Measurements from ENCODE around the gene SRCIN1. TPM values are rescaled to one million over a fixed set of nuclear protein-coding genes. Genes with fewer than 3 reads are reported as not detected.
A peak's percentile ranks its signal among the peaks of the same experiment; 100 is the strongest.

The SRCIN1 gene
- total and polyA plus RNA-seq, 4 donors, result 0.38 to 0.99 (median 0.63) TPM

GRCh38 chr17:38544175-38544838, 61.4 kb downstream of the SRCIN1 start:
- no peak overlapping the region for H3K27ac ChIP-seq (ENCODE audit: low read depth in 1 of 2, low read length in 2 of 2)
- H3K9me3 ChIP-seq (ENCODE audit: control insufficient read depth, low read length), result no peaks in the 10 kb centered on the region
- H3K4me1 ChIP-seq (ENCODE audit: control insufficient read depth in 1 of 2, insufficient read depth in 2 of 2, low read length in 2 of 2), result no peaks in the 10 kb centered on the region
- ATAC-seq (ENCODE audit: low FRiP score) (no peak), DNase-seq (peak in 1 of 2 donors; percentile 32)
- H3K36me3 ChIP-seq (ENCODE audit: control insufficient read depth in 1 of 2, insufficient read depth in 2 of 2, low read length in 1 of 2), result no peaks in the 10 kb centered on the region
- no peak overlapping the region for H3K4me3 ChIP-seq (ENCODE audit: low read length in 2 of 2)
- 80 to 85% methylated on average over 10 of the region's 10 CpGs for WGBS, 2 donors
- H3K27me3 ChIP-seq (ENCODE audit: control insufficient read depth in 1 of 2, insufficient read depth in 2 of 2, low read length in 1 of 2), result no peaks in the 10 kb centered on the region
- intact Hi-C loops (cut with DNase I), result no loop called here

- no peaks in the 10 kb centered on the region for H3K4me1 ChIP-seq (ENCODE audit: control insufficient read depth in 1 of 2, insufficient read depth in 2 of 2, low read length in 2 of 2)
- ATAC-seq (ENCODE audit: low FRiP score) (no peak), DNase-seq (peak in 1 of 2 donors; percentile 33)
- no peak overlapping the region for H3K4me3 ChIP-seq (ENCODE audit: low read length in 2 of 2)
- intact Hi-C loops (cut with DNase I), result no loop called here
- no peak overlapping the region for H3K27ac ChIP-seq (ENCODE audit: low read depth in 1 of 2, low read length in 2 of 2)
- H3K9me3 ChIP-seq (ENCODE audit: control insufficient read depth, low read length), result no peaks in the 10 kb centered on the region
- WGBS, 2 donors, result 88 to 89% methylated on average over 17 to 20 of the region's 20 CpGs
- no peaks in the 10 kb centered on the region for H3K36me3 ChIP-seq (ENCODE audit: control insufficient read depth in 1 of 2, insufficient read depth in 2 of 2, low read length in 1 of 2)
- no peaks in the 10 kb centered on the region for H3K27me3 ChIP-seq (ENCODE audit: control insufficient read depth in 1 of 2, insufficient read depth in 2 of 2, low read length in 1 of 2)
These were observed 62.2 kb downstream of the SRCIN1 start for GRCh38 chr17:38543403-38544174.

GRCh38 chr17:38542286-38542685, 63.5 kb downstream of the SRCIN1 start:
- Histone ChIP-seq H3K9me3 (ENCODE audit: control insufficient read depth, low read length) (no peaks in the 10 kb centered on the region), H3K36me3 (ENCODE audit: control insufficient read depth in 1 of 2, insufficient read depth in 2 of 2, low read length in 1 of 2) (no peaks in the 10 kb centered on the region), H3K4me3 (ENCODE audit: low read length in 2 of 2) (no peak overlapping the region), H3K27me3 (ENCODE audit: control insufficient read depth in 1 of 2, insufficient read depth in 2 of 2, low read length in 1 of 2) (no peaks in the 10 kb centered on the region), H3K4me1 (ENCODE audit: control insufficient read depth in 1 of 2, insufficient read depth in 2 of 2, low read length in 2 of 2) (no peaks in the 10 kb centered on the region), H3K27ac (ENCODE audit: low read depth in 1 of 2, low read length in 2 of 2) (no peak overlapping the region)
- DNase-seq (no peak), ATAC-seq (ENCODE audit: low FRiP score) (no peak)
- intact Hi-C loops (cut with DNase I), result no loop called here
- 82 to 85% methylated on average over 8 of the region's 8 CpGs for WGBS, 2 donors

GRCh38 chr17:38541281-38541680, 64.5 kb downstream of the SRCIN1 start:
- intact Hi-C loops (cut with DNase I), result no loop called here

GRCh38 chr17:38540514-38541045, 65.2 kb downstream of the SRCIN1 start:
- DNase-seq (no peak), ATAC-seq (ENCODE audit: low FRiP score) (no peak)
- 76 to 81% methylated on average over 11 of the region's 11 CpGs for WGBS, 2 donors
- Histone ChIP-seq H3K27ac (ENCODE audit: low read depth in 1 of 2, low read length in 2 of 2) (no peak overlapping the region), H3K4me1 (ENCODE audit: control insufficient read depth in 1 of 2, insufficient read depth in 2 of 2, low read length in 2 of 2) (no peaks in the 10 kb centered on the region), H3K27me3 (ENCODE audit: control insufficient read depth in 1 of 2, insufficient read depth in 2 of 2, low read length in 1 of 2) (no peaks in the 10 kb centered on the region), H3K36me3 (ENCODE audit: control insufficient read depth in 1 of 2, insufficient read depth in 2 of 2, low read length in 1 of 2) (no peaks in the 10 kb centered on the region), H3K4me3 (ENCODE audit: low read length in 2 of 2) (no peak overlapping the region), H3K9me3 (ENCODE audit: control insufficient read depth, low read length) (no peaks in the 10 kb centered on the region)
- intact Hi-C loops (cut with DNase I), result no loop called here

More at GRCh38 chr17:38541281-38541680, 64.5 kb downstream of the SRCIN1 start:
- no peak overlapping the region for H3K4me3 ChIP-seq (ENCODE audit: low read length in 2 of 2)
- 77 to 80% methylated on average over 11 of the region's 11 CpGs for WGBS, 2 donors
- no peak overlapping the region for H3K27ac ChIP-seq (ENCODE audit: low read depth in 1 of 2, low read length in 2 of 2)
- DNase-seq, result no peak
- no peaks in the 10 kb centered on the region for H3K27me3 ChIP-seq (ENCODE audit: control insufficient read depth in 1 of 2, insufficient read depth in 2 of 2, low read length in 1 of 2)
- no peaks in the 10 kb centered on the region for H3K36me3 ChIP-seq (ENCODE audit: control insufficient read depth in 1 of 2, insufficient read depth in 2 of 2, low read length in 1 of 2)
- H3K4me1 ChIP-seq (ENCODE audit: control insufficient read depth in 1 of 2, insufficient read depth in 2 of 2, low read length in 2 of 2), result no peaks in the 10 kb centered on the region
- H3K9me3 ChIP-seq (ENCODE audit: control insufficient read depth, low read length), result no peaks in the 10 kb centered on the region
- no peak for ATAC-seq (ENCODE audit: low FRiP score)

GRCh38 chr17:38539386-38539785, 66.4 kb downstream of the SRCIN1 start:
- 76 to 84% methylated on average over 7 to 8 of the region's 8 CpGs for WGBS, 2 donors
- ATAC-seq (ENCODE audit: low FRiP score) (no peak), DNase-seq (no peak)
- Histone ChIP-seq H3K36me3 (ENCODE audit: control insufficient read depth in 1 of 2, insufficient read depth in 2 of 2, low read length in 1 of 2) (no peaks in the 10 kb centered on the region), H3K9me3 (ENCODE audit: control insufficient read depth, low read length) (no peaks in the 10 kb centered on the region), H3K4me1 (ENCODE audit: control insufficient read depth in 1 of 2, insufficient read depth in 2 of 2, low read length in 2 of 2) (no peaks in the 10 kb centered on the region), H3K27ac (ENCODE audit: low read depth in 1 of 2, low read length in 2 of 2) (no peak overlapping the region), H3K27me3 (ENCODE audit: control insufficient read depth in 1 of 2, insufficient read depth in 2 of 2, low read length in 1 of 2) (no peaks in the 10 kb centered on the region), H3K4me3 (ENCODE audit: low read length in 2 of 2) (no peak overlapping the region)
- intact Hi-C loops (cut with DNase I), result no loop called here

- 89 to 91% methylated on average over 9 of the region's 9 CpGs for WGBS, 2 donors
- intact Hi-C loops (cut with DNase I), result no loop called here
- no peak for ATAC-seq (ENCODE audit: low FRiP score)
- Histone ChIP-seq H3K4me1 (ENCODE audit: control insufficient read depth in 1 of 2, insufficient read depth in 2 of 2, low read length in 2 of 2) (no peaks in the 10 kb centered on the region), H3K27me3 (ENCODE audit: control insufficient read depth in 1 of 2, insufficient read depth in 2 of 2, low read length in 1 of 2) (no peaks in the 10 kb centered on the region), H3K36me3 (ENCODE audit: control insufficient read depth in 1 of 2, insufficient read depth in 2 of 2, low read length in 1 of 2) (no peaks in the 10 kb centered on the region), H3K9me3 (ENCODE audit: control insufficient read depth, low read length) (no peaks in the 10 kb centered on the region), H3K27ac (ENCODE audit: low read depth in 1 of 2, low read length in 2 of 2) (no peak overlapping the region), H3K4me3 (ENCODE audit: low read length in 2 of 2) (no peak overlapping the region)
- DNase-seq, result no peak
These were observed 66.8 kb downstream of the SRCIN1 start for GRCh38 chr17:38538906-38539305.

- H3K36me3 ChIP-seq (ENCODE audit: control insufficient read depth in 1 of 2, insufficient read depth in 2 of 2, low read length in 1 of 2), result no peaks in the 10 kb centered on the region
- WGBS, 2 donors, result 78 to 79% methylated on average over 4 of the region's 4 CpGs
- no peaks in the 10 kb centered on the region for H3K9me3 ChIP-seq (ENCODE audit: control insufficient read depth, low read length)
- H3K27ac ChIP-seq (ENCODE audit: low read depth in 1 of 2, low read length in 2 of 2), result no peak overlapping the region
- DNase-seq (no peak), ATAC-seq (ENCODE audit: low FRiP score) (no peak)
- no peak overlapping the region for H3K4me3 ChIP-seq (ENCODE audit: low read length in 2 of 2)
- H3K27me3 ChIP-seq (ENCODE audit: control insufficient read depth in 1 of 2, insufficient read depth in 2 of 2, low read length in 1 of 2), result no peaks in the 10 kb centered on the region
- no peaks in the 10 kb centered on the region for H3K4me1 ChIP-seq (ENCODE audit: control insufficient read depth in 1 of 2, insufficient read depth in 2 of 2, low read length in 2 of 2)
- intact Hi-C loops (cut with DNase I), result no loop called here
These were observed 69.1 kb downstream of the SRCIN1 start for GRCh38 chr17:38536661-38537060.

- H3K27me3 ChIP-seq (ENCODE audit: control insufficient read depth in 1 of 2, insufficient read depth in 2 of 2, low read length in 1 of 2), result no peaks in the 10 kb centered on the region
- ATAC-seq (ENCODE audit: low FRiP score) (no peak), DNase-seq (no peak)
- no peaks in the 10 kb centered on the region for H3K36me3 ChIP-seq (ENCODE audit: control insufficient read depth in 1 of 2, insufficient read depth in 2 of 2, low read length in 1 of 2)
- no peak overlapping the region for H3K4me3 ChIP-seq (ENCODE audit: low read length in 2 of 2)
- no peaks in the 10 kb centered on the region for H3K9me3 ChIP-seq (ENCODE audit: control insufficient read depth, low read length)
- 65 to 72% methylated on average over 8 of the region's 8 CpGs for WGBS, 2 donors
- no peaks in the 10 kb centered on the region for H3K4me1 ChIP-seq (ENCODE audit: control insufficient read depth in 1 of 2, insufficient read depth in 2 of 2, low read length in 2 of 2)
- H3K27ac ChIP-seq (ENCODE audit: low read depth in 1 of 2, low read length in 2 of 2), result no peak overlapping the region
- intact Hi-C loops (cut with DNase I), result no loop called here
These were observed 69.9 kb downstream of the SRCIN1 start for GRCh38 chr17:38535886-38536285.

Measured in aorta (tissue), 5 donors.